ENCODE results near the gene RNF8.

DNA sequence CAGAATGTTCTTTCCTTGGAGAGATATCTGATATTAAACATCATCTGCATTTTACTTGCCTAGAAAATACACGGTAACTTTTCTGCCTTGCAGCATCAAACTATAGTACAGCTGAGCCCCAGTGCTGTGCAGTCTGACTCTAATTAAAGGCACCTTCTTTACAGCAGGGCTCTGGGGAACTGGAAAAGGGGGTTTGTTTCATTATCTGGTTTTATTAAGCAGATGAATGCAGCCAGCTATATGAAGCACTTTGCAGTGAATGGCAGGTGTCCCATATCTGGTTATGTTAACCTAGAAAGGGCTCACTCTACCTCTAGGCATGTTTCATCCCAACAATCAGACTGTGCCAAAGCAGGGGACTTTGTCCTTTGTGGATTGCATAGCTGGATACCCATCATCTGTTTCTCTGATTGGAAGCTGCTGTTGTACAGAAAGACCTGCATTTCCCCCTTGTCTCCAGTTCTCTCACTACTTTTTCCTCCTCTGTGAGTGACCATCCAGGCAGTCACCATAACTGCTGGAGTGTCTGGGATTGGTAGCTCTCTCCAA, 39.7 kb downstream of the RNF8 start:
- no peak for TF ChIP-seq HDAC6 (IDR thresholded peaks at IDR 0.05; ENCODE audit: unreplicated experiment)
- TF ChIP-seq, protein P1, sequence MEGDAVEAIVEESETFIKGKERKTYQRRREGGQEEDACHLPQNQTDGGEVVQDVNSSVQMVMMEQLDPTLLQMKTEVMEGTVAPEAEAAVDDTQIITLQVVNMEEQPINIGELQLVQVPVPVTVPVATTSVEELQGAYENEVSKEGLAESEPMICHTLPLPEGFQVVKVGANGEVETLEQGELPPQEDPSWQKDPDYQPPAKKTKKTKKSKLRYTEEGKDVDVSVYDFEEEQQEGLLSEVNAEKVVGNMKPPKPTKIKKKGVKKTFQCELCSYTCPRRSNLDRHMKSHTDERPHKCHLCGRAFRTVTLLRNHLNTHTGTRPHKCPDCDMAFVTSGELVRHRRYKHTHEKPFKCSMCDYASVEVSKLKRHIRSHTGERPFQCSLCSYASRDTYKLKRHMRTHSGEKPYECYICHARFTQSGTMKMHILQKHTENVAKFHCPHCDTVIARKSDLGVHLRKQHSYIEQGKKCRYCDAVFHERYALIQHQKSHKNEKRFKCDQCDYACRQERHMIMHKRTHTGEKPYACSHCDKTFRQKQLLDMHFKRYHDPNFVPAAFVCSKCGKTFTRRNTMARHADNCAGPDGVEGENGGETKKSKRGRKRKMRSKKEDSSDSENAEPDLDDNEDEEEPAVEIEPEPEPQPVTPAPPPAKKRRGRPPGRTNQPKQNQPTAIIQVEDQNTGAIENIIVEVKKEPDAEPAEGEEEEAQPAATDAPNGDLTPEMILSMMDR (IDR thresholded peaks at IDR 0.05 in 2 of 3, conservative IDR thresholded peaks at IDR 0.05 in 1 of 3; ENCODE audit: control insufficient read depth in 2 of 3, extremely low read depth in 1 of 3, insufficient read depth in 1 of 3, low read depth in 3 of 3, low read length in 3 of 3), result no peak
- TF ChIP-seq TCF12 (IDR thresholded peaks at IDR 0.05; ENCODE audit: low read depth, low read length), result no peak
- no peak for TF ChIP-seq POLR2AphosphoS5 (IDR thresholded peaks at IDR 0.05; ENCODE audit: low read length)
- no peak for TF ChIP-seq SMC3 (IDR thresholded peaks at IDR 0.05; ENCODE audit: borderline replicate concordance, low read length)
- no peak for TF ChIP-seq YY1 (IDR thresholded peaks at IDR 0.05; ENCODE audit: low read depth, low read length)
- TF ChIP-seq FOXM1 (IDR thresholded peaks at IDR 0.05; ENCODE audit: low read depth, low read length), result no peak
- TF ChIP-seq ZNF384 (IDR thresholded peaks at IDR 0.05; ENCODE audit: borderline replicate concordance, low read depth, low read length), result no peak
- no peak for TF ChIP-seq YBX1 (IDR thresholded peaks at IDR 0.05)
- TF ChIP-seq BHLHE40 (IDR thresholded peaks at IDR 0.05; ENCODE audit: borderline replicate concordance in 1 of 2, low read depth in 2 of 2, low read length in 1 of 2), result no peak
- TF ChIP-seq EZH2 (IDR thresholded peaks at IDR 0.05; ENCODE audit: borderline replicate concordance, control insufficient read depth, low read depth, low read length), result no peak
- TF ChIP-seq ZNF274 (IDR thresholded peaks at IDR 0.05; ENCODE audit: insufficient read depth, insufficient read length), result no peak
- TF ChIP-seq MEF2A (IDR thresholded peaks at IDR 0.05; ENCODE audit: insufficient read depth, low read depth, low read length), result no peak
- TF ChIP-seq, protein P2, sequence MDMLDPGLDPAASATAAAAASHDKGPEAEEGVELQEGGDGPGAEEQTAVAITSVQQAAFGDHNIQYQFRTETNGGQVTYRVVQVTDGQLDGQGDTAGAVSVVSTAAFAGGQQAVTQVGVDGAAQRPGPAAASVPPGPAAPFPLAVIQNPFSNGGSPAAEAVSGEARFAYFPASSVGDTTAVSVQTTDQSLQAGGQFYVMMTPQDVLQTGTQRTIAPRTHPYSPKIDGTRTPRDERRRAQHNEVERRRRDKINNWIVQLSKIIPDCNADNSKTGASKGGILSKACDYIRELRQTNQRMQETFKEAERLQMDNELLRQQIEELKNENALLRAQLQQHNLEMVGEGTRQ (IDR thresholded peaks at IDR 0.05; ENCODE audit: borderline replicate concordance, low read depth, low read length), result no peak

Data from GM12878 (cell line).